ENCODE data around the gene SNX7. TPM values are rescaled to one million over a fixed set of nuclear protein-coding genes. Genes with fewer than 3 reads are reported as not detected.

Gene SNX7
- 10 to 100 TPM; 10.7 to 20.0 (median 14.8) TPM for total RNA-seq

DNA sequence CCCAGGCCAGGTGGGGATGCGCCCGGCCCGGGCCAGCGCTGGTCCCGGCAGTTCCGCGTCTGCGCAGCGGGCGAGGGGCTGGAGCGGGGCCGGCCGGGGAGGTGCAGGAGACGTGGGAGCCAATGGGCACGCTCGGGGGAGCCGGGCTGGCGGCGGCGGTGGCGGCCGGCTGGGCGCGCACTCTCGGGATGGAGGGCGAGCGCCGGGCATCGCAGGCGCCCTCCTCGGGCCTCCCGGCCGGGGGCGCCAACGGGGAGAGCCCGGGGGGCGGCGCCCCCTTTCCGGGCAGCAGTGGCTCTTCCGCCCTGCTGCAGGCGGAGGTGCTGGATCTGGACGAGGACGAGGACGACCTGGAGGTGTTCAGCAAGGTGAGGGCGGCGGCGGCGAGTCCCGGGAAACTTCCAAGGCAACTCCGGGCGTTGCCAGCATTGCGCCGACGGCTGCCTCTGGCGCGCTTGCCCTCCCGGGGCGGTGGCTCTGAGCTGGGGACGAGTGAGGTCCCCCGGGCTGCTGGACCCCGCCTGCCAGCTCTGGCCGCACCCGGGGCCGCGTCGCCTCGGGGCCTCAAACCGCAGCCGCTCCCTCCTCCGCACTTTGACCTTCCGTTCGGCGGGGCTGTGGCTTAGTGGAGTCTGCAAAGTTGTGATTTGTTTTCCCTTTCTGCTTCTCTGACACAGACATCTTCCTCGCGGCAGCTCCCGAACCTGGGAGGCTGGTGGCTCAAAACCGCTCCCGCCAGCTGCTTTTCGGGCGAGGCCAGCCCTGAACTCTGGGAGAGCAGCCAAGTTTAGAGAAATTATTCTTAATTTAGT is at the start of gene SNX7:
Gene SNX7 (plus strand): TSS at position 178 of the 812 bp plus-strand sequence. CDS start 11 bp downstream, at position 189.
- no peak for TF ChIP-seq CTCF (IDR thresholded peaks at IDR 0.05)
- ATAC-seq (ENCODE audit: low FRiP score) (peak; percentile 100), DNase-seq (ENCODE audit: low spot score) (peak; percentile 40)

DNA sequence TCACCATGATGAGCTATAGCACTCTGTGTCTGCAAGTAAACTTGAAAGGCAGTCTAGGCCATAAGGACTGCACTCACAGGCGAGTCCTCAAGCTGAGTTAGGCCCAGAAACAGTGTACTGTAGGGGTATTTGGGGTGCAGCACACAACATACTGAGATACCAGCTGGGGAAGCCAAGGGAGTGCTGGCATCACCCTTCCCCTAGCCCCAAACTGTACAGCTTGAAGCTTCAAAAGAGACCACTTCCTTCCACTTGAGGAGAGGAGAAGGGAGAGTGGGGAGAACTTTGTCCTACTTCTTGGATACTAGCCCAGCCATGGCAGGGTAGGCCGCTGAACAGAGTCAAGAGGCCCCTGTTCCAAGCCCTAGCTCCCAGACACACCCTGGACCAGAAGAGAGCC is 24.2 kb upstream of the SNX7 start:
- ATAC-seq (ENCODE audit: low FRiP score): no peak
- no peak for TF ChIP-seq CTCF (IDR thresholded peaks at IDR 0.05)
- no peak for DNase-seq (ENCODE audit: low spot score)

DNA sequence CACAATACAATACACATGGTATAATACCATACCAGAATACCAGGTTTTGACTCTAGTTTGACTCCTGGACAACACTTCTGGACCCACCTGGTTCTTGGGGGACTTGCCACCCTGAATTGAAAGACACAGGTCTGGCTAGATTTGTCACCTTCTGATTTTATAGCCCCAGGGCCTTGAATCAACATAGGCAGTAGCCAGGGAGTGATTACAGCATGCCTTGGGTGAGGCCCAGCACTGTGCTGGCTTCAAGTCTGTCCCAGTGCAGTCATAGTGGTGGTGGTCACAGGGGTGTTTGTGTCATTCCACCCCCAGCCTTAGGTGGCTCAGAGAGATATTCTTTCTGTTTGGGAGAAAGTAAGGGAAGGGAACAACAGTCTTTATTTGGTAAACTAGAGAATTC is 23.3 kb upstream of the SNX7 start:
- ATAC-seq (ENCODE audit: low FRiP score) (no peak), DNase-seq (ENCODE audit: low spot score) (no peak)
- TF ChIP-seq CTCF (IDR thresholded peaks at IDR 0.05): no peak

- no peak for ATAC-seq (ENCODE audit: low FRiP score)
- no peak for DNase-seq (ENCODE audit: low spot score)
- TF ChIP-seq CTCF (IDR thresholded peaks at IDR 0.05): no peak
Observed at GRCh38 chr1:98644510-98644909, 17.0 kb upstream of the SNX7 start.

DNA sequence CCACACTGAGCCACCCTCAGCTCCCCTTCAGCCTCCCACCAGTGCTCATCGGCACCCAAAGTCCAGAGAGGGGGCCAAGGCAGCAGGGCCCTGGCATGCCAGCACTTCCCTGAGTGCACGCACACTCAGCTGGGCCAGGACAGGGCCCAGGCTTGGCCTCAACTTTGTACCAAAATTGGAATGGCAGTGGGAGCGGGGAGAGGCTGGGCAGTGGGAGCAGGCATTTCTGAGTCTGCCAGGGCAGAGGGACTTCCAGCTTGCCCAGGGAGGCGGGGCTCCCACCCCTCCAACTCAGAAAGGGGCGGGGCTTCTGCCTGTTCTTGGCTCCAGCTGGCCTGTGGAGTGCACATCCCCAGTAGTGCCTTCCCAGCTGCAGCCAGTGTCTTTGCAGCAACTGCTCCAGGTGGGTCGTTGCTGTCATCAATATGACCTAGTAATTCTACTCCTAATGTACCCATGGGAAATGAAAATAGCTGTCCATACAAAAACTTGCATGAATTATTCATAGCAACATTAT is 10.3 kb upstream of the SNX7 start:
- ATAC-seq (ENCODE audit: low FRiP score): no peak
- no peak for DNase-seq (ENCODE audit: low spot score)
- no peak for TF ChIP-seq CTCF (IDR thresholded peaks at IDR 0.05)

GRCh38 chr1:98653123-98653522 is 8.4 kb upstream of the SNX7 start:
- DNase-seq (ENCODE audit: low spot score) (no peak), ATAC-seq (ENCODE audit: low FRiP score) (no peak)
- TF ChIP-seq CTCF (IDR thresholded peaks at IDR 0.05): no peak

DNA sequence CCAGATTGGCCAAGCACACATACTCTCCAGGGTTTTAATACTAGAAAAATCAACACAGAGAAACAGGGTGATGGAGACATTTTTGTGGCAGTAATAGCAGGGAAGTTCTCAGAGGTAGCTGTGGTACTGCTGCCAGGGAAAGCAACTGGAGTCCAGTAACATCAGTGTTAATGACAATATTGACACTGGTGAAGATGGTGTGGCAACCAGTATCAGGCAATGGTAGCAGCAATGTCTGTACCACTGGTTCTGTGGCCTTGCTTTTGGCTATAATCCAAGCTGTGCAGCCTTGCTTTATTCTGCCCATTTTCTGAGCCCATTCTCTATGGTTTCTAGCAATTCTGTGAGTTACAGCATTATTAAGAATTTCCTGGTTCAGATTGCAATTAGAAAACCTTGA is 1.6 kb upstream of the SNX7 start:
- no peak for DNase-seq (ENCODE audit: low spot score)
- TF ChIP-seq CTCF (IDR thresholded peaks at IDR 0.05): no peak
- ATAC-seq (ENCODE audit: low FRiP score): no peak
